GM13976 (cell line): ENCODE data around the gene RNASEH2A.

Experiments
- DNase-seq: peaks from one replicate; pipeline ENCODE4 v3.0.0; 2012; ENCODE audit warnings: low spot score
- in situ Hi-C: fragments of 300-500 bp; cut with MboI; formaldehyde crosslinking; loops from one replicate; pipeline ENCODE4 v1.12.0; 2022; ENCODE audit warnings: low sequenced_read_pairs, mixed read lengths, inconsistent platforms; ENCODE audit not compliant: unreplicated experiment
- TF ChIP-seq, protein P1 (sequence below): IDR thresholded peaks from 2 replicates; pipeline ENCODE4 v1.5.1; 2012; ENCODE audit warnings: borderline replicate concordance, mild to moderate bottlenecking; ENCODE audit not compliant: insufficient read depth; ENCODE audit errors: extremely low read depth, missing control alignments, control extremely low read depth

The RNASEH2A gene

DNA sequence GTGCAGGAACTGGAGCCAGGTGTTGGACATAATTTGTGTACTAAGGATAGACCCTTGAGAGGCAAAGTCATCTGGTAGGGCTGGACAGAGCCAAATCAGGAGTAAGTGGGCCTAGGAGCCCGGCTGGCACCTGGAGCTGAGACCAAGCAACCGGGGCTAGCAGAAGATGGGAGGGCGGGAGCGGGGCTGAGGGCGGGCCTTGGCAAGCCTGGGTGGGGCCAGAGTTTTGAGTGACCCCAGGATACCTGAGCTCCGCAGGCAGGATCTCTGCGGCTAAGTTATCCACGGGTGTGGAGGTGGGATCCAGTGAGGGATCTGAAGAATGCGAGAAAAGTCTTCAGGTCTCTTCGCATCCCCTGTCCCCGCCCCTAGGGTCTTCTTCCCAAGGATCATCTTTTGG is 39.2 kb upstream of the RNASEH2A start:
- TF ChIP-seq, protein P1, sequence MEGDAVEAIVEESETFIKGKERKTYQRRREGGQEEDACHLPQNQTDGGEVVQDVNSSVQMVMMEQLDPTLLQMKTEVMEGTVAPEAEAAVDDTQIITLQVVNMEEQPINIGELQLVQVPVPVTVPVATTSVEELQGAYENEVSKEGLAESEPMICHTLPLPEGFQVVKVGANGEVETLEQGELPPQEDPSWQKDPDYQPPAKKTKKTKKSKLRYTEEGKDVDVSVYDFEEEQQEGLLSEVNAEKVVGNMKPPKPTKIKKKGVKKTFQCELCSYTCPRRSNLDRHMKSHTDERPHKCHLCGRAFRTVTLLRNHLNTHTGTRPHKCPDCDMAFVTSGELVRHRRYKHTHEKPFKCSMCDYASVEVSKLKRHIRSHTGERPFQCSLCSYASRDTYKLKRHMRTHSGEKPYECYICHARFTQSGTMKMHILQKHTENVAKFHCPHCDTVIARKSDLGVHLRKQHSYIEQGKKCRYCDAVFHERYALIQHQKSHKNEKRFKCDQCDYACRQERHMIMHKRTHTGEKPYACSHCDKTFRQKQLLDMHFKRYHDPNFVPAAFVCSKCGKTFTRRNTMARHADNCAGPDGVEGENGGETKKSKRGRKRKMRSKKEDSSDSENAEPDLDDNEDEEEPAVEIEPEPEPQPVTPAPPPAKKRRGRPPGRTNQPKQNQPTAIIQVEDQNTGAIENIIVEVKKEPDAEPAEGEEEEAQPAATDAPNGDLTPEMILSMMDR, result no peak
- in situ Hi-C loops, result no loop called here

DNA sequence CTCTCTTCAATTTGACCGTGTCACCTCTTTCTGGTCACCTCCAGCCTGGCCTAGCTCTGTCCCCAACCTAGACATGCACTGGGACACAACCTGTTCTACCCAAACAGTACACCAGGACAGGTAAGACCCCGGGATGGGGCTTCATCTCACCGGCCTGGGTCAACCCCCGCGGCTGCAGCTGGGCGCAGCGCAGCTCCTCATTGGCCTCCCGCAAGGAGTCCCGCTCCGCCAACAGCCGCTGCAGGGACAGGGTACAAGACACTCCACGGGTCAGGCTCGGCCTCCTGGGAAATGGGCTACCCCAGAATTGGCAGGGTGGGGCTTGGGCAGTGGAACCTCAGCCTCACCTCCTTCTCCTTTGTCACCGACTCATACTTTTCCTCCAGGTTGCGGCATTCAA is 38.7 kb upstream of the RNASEH2A start:
- in situ Hi-C loops, result no loop called here
- DNase-seq, result no peak
- TF ChIP-seq, protein P1, result no peak

More for the DNA sequence above, 39.2 kb upstream of the RNASEH2A start:
- no peak for DNase-seq

DNA sequence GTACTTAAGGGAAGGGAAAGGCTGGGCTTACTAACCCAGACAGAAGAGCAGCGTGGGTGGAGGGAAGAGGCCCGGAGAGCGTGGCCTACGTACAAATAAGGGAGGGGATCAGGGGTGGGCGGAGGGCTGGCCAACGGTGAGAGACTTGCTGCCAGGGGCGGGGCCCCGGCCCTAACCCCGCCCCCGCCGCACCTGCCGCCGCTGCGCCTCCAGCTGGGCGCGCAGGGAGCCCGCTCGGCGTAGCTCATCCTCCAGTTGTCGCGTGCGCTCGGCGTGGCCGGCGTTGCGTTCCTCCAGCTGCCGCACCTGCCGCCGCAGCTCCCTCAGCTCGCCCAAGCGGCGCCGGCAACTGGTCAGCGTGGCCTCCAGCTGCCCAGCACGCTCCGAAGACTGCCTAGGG is 36.7 kb upstream of the RNASEH2A start:
- TF ChIP-seq, protein P1, result peak; percentile 22
- in situ Hi-C loops, result no loop called here
- peak; percentile 91 for DNase-seq

DNA sequence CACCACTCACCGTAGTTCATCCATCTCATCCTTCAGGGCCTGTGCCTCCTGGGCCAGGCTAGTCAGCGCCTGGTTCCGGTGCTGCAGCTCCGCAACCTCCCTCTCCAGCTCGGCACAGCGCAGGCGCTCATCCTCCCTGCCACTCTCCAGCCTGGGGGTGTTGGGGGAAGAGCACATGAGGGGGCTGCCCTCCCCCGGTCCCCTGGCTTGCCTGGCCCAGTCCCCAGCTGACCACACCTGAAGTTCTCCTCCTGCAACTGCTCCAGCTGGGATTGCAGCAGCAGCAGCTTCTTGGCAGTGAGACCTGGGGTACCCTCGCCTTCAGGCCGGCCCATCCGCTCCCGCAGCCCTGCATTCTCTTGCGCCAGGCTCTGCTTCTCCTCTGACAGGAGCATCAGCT is 35.5 kb upstream of the RNASEH2A start:
- DNase-seq, result no peak
- TF ChIP-seq, protein P1, result no peak
- in situ Hi-C loops, result no loop called here

DNA sequence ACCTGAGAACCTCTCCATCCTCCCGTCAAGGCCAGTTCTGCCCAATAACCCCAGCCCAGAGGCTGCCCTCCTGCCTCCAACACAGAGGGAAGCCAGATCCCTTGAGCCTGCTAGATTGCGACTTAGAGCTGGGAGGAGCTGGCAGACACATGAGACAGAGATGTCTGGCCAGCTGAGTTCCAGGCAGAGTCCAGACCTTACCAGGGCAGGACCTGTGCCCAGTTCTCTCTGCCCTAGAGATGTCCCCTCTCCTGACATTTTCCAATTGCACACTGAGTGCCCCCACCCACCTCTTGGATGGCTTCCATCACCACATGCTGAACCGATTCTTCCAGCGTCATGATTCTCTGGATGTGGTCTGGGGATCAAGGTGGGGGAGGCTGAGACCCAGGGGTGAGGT is 34.1 kb upstream of the RNASEH2A start:
- TF ChIP-seq, protein P1, result no peak
- DNase-seq, result no peak
- in situ Hi-C loops, result no loop called here

DNA sequence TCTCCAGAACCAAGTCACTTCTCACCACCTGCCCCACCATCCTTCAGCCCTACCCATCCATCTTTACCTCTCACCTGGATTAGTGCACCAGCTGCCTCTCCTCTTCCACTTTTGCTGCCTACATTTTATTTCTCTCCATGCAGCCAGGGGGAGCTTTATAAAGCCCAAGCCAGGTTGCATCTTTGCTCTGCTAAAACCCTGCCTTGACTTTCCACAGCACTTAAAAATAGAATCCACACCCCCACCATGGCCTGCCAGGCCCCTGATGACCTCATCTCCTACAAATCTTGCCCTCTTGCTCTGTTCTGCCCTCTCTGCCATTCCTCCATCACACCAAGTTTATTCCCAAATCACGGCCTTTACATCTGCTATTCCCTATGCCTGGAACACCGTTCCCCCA is 32.8 kb upstream of the RNASEH2A start:
- in situ Hi-C loops, result no loop called here

More for the DNA sequence above, 32.8 kb upstream of the RNASEH2A start:
- TF ChIP-seq, protein P1, result peak; percentile 23
- no peak for DNase-seq
